ENCODE data around the gene DDX60. TPM values are rescaled to one million over a fixed set of nuclear protein-coding genes. Genes with fewer than 3 reads are reported as not detected.

Gene DDX60
- total and polyA plus RNA-seq, 2 donors (not counting 3 experiments of a cell fraction or from before 2014, with no cell fraction given): 3.8 to 9.3 TPM

DNA sequence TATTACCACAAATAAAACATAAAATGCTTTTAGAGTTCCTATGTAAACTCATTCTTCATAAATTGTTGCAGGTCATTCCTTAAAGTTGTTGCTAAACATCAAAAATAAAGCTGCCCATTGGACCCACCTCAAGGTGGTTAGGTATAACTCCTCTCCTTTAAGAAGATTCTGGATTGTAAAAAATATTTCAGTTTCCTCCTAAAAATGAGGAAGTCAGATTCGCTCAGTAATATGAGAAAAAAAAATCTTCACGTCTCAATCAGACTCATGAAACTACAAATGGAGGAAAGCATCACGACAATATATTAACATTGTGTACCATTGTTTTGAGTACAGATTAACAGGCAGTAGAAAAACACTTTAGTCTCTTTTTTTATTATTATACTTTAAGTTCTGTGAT is 105.9 kb downstream of the DDX60 start:
- intact Hi-C loops (cut with micrococcal nuclease) (no loop called here), dilution Hi-C loops (cut with MboI; ENCODE audit: extremely low pct_ligation_motif_present, low sequenced_read_pairs) (no loop called here)
- Histone ChIP-seq H3K27me3 (ENCODE audit: control insufficient read depth in 2 of 2, insufficient read depth in 2 of 2, low read length in 2 of 2) (no peaks in the 10 kb centered on the region), H3K9ac (replicated peaks; ENCODE audit: extremely low read depth, insufficient read depth, low read length) (no peak overlapping the region), H3K4me1 (ENCODE audit: control insufficient read depth, extremely low read depth, insufficient read depth, low read length) (no peaks in the 10 kb centered on the region), H3K4me3 (replicated peaks in 1 of 3; ENCODE audit: insufficient read depth in 1 of 3, low read depth in 1 of 3, low read length in 3 of 3) (no peak overlapping the region), H3K79me2 (ENCODE audit: control insufficient read depth, insufficient read depth, low read length) (no peaks in the 10 kb centered on the region), H2AFZ (ENCODE audit: low read depth, low read length) (no peak overlapping the region), H3K4me2 (ENCODE audit: insufficient read depth, low read length) (no peak overlapping the region), H4K20me1 (replicated peaks; ENCODE audit: control insufficient read depth, extremely low read depth, insufficient read depth, low read length) (no peaks in the 10 kb centered on the region), H3K9me3 (replicated peaks; ENCODE audit: control insufficient read depth, insufficient read depth, low read length) (no peaks in the 10 kb centered on the region), H3K36me3 (ENCODE audit: control insufficient read depth in 2 of 2, extremely low read depth in 1 of 2, insufficient read depth in 2 of 2, low read length in 2 of 2) (no peaks in the 10 kb centered on the region), H3K9me1 (replicated peaks; ENCODE audit: control insufficient read depth, extremely low read depth, insufficient read depth, low read length) (no peaks in the 10 kb centered on the region), H3K27ac (ENCODE audit: insufficient read depth, low read depth, low read length) (no peak overlapping the region)
- FAIRE-seq: no peak
- ChIA-PET POLR2A (no interaction called here), CTCF (no interaction called here)
- TF ChIP-seq GATA2 (IDR thresholded peaks at IDR 0.05; ENCODE audit: insufficient read depth, insufficient read length, low read depth, low read length): no peak
- no peak for TF ChIP-seq EZH2 (IDR thresholded peaks at IDR 0.05; ENCODE audit: borderline replicate concordance, low read depth, low read length, severe bottlenecking)
- no peak for TF ChIP-seq POLR2AphosphoS5 (IDR thresholded peaks at IDR 0.05; ENCODE audit: insufficient read depth, low read depth, low read length)
- TF ChIP-seq, protein P1, sequence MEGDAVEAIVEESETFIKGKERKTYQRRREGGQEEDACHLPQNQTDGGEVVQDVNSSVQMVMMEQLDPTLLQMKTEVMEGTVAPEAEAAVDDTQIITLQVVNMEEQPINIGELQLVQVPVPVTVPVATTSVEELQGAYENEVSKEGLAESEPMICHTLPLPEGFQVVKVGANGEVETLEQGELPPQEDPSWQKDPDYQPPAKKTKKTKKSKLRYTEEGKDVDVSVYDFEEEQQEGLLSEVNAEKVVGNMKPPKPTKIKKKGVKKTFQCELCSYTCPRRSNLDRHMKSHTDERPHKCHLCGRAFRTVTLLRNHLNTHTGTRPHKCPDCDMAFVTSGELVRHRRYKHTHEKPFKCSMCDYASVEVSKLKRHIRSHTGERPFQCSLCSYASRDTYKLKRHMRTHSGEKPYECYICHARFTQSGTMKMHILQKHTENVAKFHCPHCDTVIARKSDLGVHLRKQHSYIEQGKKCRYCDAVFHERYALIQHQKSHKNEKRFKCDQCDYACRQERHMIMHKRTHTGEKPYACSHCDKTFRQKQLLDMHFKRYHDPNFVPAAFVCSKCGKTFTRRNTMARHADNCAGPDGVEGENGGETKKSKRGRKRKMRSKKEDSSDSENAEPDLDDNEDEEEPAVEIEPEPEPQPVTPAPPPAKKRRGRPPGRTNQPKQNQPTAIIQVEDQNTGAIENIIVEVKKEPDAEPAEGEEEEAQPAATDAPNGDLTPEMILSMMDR (IDR thresholded peaks at IDR 0.05; ENCODE audit: extremely low read depth in 1 of 2, insufficient read depth in 1 of 2, low read depth in 1 of 2, low read length in 2 of 2): no peak
- TF ChIP-seq JUN (IDR thresholded peaks at IDR 0.05; ENCODE audit: borderline replicate concordance, insufficient read depth, insufficient read length, low read depth): no peak
- TF ChIP-seq, protein P2, sequence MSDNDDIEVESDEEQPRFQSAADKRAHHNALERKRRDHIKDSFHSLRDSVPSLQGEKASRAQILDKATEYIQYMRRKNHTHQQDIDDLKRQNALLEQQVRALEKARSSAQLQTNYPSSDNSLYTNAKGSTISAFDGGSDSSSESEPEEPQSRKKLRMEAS (IDR thresholded peaks at IDR 0.05; ENCODE audit: insufficient read depth, insufficient read length): no peak
- no peak for TF ChIP-seq POLR2A (IDR thresholded peaks at IDR 0.05; ENCODE audit: low read depth, low read length)
- BruUV-seq (replicated peaks): no TSS peak
- DNase-seq (ENCODE audit: low read depth, low spot score): no peak

Measured in endothelial cell of umbilical vein (primary cell).